Dendritic cell treated with granulocyte-macrophage colony-stimulating factor and Interleukin-4, amounts not matched to agents 40 ng/mL and 50 ng/mL, for 4 days (primary cell): ENCODE results near the gene SOX10.

Experiments used
- H3K27ac Mint-ChIP-seq: one replicate; pipeline ENCODE4 v1.8.0; 2022; ENCODE audit warnings: mild to moderate bottlenecking, mixed read lengths
- H3K27me3 Mint-ChIP-seq: one replicate; pipeline ENCODE4 v1.8.0; 2022; ENCODE audit warnings: mild to moderate bottlenecking, mixed read lengths
- H3K36me3 Mint-ChIP-seq: one replicate; pipeline ENCODE4 v1.8.0; 2022; ENCODE audit warnings: low read depth, mixed read lengths
- H3K4me1 Mint-ChIP-seq: one replicate; pipeline ENCODE4 v1.8.0; 2022; ENCODE audit warnings: low read depth, mixed read lengths
- H3K4me3 Mint-ChIP-seq: one replicate; pipeline ENCODE4 v1.8.0; 2022; ENCODE audit warnings: mild to moderate bottlenecking, moderate library complexity, mixed read lengths
- H3K9me3 Mint-ChIP-seq: one replicate; pipeline ENCODE4 v1.8.0; 2022; ENCODE audit warnings: mixed read lengths
- intact Hi-C: fragments of 100-400 bp; cut with micrococcal nuclease; formaldehyde crosslinking; loops from one replicate; pipeline ENCODE4 v1.15.0; 2022

The SOX10 gene

GRCh38 chr22:37929390-37929789 is 55.0 kb downstream of the SOX10 start:
- no peaks in the 10 kb centered on the region for H3K27me3 Mint-ChIP-seq
- intact Hi-C loops, result no loop called here
- H3K4me3 Mint-ChIP-seq, result no peak overlapping the region
- H3K4me1 Mint-ChIP-seq, result peaks cover 16% of the 10 kb centered on the region
- no peak overlapping the region for H3K27ac Mint-ChIP-seq
- H3K9me3 Mint-ChIP-seq, result no peaks in the 10 kb centered on the region
- peaks cover 78% of the 10 kb centered on the region for H3K36me3 Mint-ChIP-seq

GRCh38 chr22:37927637-37927936 is 56.8 kb downstream of the SOX10 start:
- no peak overlapping the region for H3K27ac Mint-ChIP-seq
- intact Hi-C loops, result no loop called here
- H3K36me3 Mint-ChIP-seq, result peaks cover 87% of the 10 kb centered on the region
- H3K27me3 Mint-ChIP-seq, result no peaks in the 10 kb centered on the region
- H3K4me3 Mint-ChIP-seq, result no peak overlapping the region
- H3K4me1 Mint-ChIP-seq, result no peaks in the 10 kb centered on the region
- no peaks in the 10 kb centered on the region for H3K9me3 Mint-ChIP-seq

GRCh38 chr22:37926771-37927636 is 57.4 kb downstream of the SOX10 start:
- H3K4me1 Mint-ChIP-seq, result no peaks in the 10 kb centered on the region
- peaks cover 81% of the 10 kb centered on the region for H3K36me3 Mint-ChIP-seq
- no peak overlapping the region for H3K27ac Mint-ChIP-seq
- intact Hi-C loops, result no loop called here
- H3K9me3 Mint-ChIP-seq, result no peaks in the 10 kb centered on the region
- no peaks in the 10 kb centered on the region for H3K27me3 Mint-ChIP-seq
- H3K4me3 Mint-ChIP-seq, result no peak overlapping the region

GRCh38 chr22:37926358-37926757 is 58.0 kb downstream of the SOX10 start:
- intact Hi-C loops, result no loop called here
- H3K9me3 Mint-ChIP-seq, result no peaks in the 10 kb centered on the region
- H3K27me3 Mint-ChIP-seq, result no peaks in the 10 kb centered on the region
- peaks cover 80% of the 10 kb centered on the region for H3K36me3 Mint-ChIP-seq
- H3K4me3 Mint-ChIP-seq, result no peak overlapping the region
- H3K4me1 Mint-ChIP-seq, result no peaks in the 10 kb centered on the region
- H3K27ac Mint-ChIP-seq, result no peak overlapping the region

GRCh38 chr22:37925767-37926166 is 58.6 kb downstream of the SOX10 start:
- no peak overlapping the region for H3K27ac Mint-ChIP-seq
- no peaks in the 10 kb centered on the region for H3K27me3 Mint-ChIP-seq
- intact Hi-C loops, result no loop called here
- H3K9me3 Mint-ChIP-seq, result no peaks in the 10 kb centered on the region
- H3K36me3 Mint-ChIP-seq, result peaks cover 81% of the 10 kb centered on the region
- H3K4me3 Mint-ChIP-seq, result no peak overlapping the region
- no peaks in the 10 kb centered on the region for H3K4me1 Mint-ChIP-seq

GRCh38 chr22:37925330-37925729 is 59.0 kb downstream of the SOX10 start:
- H3K36me3 Mint-ChIP-seq, result peaks cover 81% of the 10 kb centered on the region

GRCh38 chr22:37924386-37925065 is 59.8 kb downstream of the SOX10 start:
- no peaks in the 10 kb centered on the region for H3K9me3 Mint-ChIP-seq
- no peak overlapping the region for H3K4me3 Mint-ChIP-seq
- intact Hi-C loops, result no loop called here
- peaks cover 77% of the 10 kb centered on the region for H3K36me3 Mint-ChIP-seq
- H3K27me3 Mint-ChIP-seq, result no peaks in the 10 kb centered on the region
- H3K4me1 Mint-ChIP-seq, result peaks cover 9% of the 10 kb centered on the region
- H3K27ac Mint-ChIP-seq, result no peak overlapping the region

More at GRCh38 chr22:37925330-37925729, 59.0 kb downstream of the SOX10 start:
- Mint-ChIP-seq H3K4me3 (no peak overlapping the region), H3K9me3 (no peaks in the 10 kb centered on the region), H3K27ac (no peak overlapping the region), H3K4me1 (peaks cover under 1% of the 10 kb centered on the region), H3K27me3 (no peaks in the 10 kb centered on the region)
- intact Hi-C loops, result no loop called here

- Mint-ChIP-seq H3K9me3 (no peaks in the 10 kb centered on the region), H3K36me3 (peaks cover 71% of the 10 kb centered on the region), H3K27me3 (no peaks in the 10 kb centered on the region), H3K27ac (no peak overlapping the region), H3K4me3 (no peak overlapping the region), H3K4me1 (peaks cover 9% of the 10 kb centered on the region)
- intact Hi-C loops, result no loop called here
Measured at GRCh38 chr22:37923927-37924326, 60.4 kb downstream of the SOX10 start.
